Fibroblast of mammary gland (primary cell): Measurements from ENCODE around the gene NT5DC2.

ENCODE experiments used
- DNase-seq: peaks from one replicate; pipeline ENCODE4 v3.0.0-alpha.2; 2010; ENCODE audit warnings: low read depth
- H3K4me3 ChIP-seq: 2 replicates; pipeline ENCODE4 v1.5.1; 2011; ENCODE audit warnings: low read depth, mild to moderate bottlenecking, low read length, moderate library complexity; ENCODE audit not compliant: control insufficient read depth
- CTCF ChIP-seq: conservative IDR thresholded peaks from 2 replicates; pipeline ENCODE4 v1.5.1; 2011; ENCODE audit warnings: low read depth, low read length, inconsistent platforms; ENCODE audit not compliant: control insufficient read depth, insufficient read depth

The NT5DC2 gene

GRCh38 chr3:52561028-52561747, 27.5 kb upstream of the NT5DC2 start:
- no peak for DNase-seq
- H3K4me3 ChIP-seq, result no peak overlapping the region
- TF ChIP-seq CTCF, result no peak

GRCh38 chr3:52558436-52558835, 24.8 kb upstream of the NT5DC2 start:
- no peak overlapping the region for H3K4me3 ChIP-seq
- no peak for DNase-seq
- no peak for TF ChIP-seq CTCF

GRCh38 chr3:52557011-52557960, 23.6 kb upstream of the NT5DC2 start:
- TF ChIP-seq CTCF, result no peak
- no peak for DNase-seq
- no peak overlapping the region for H3K4me3 ChIP-seq

GRCh38 chr3:52555056-52555455, 21.4 kb upstream of the NT5DC2 start:
- TF ChIP-seq CTCF, result no peak
- H3K4me3 ChIP-seq, result no peak overlapping the region
- peak; percentile 62 for DNase-seq

DNA sequence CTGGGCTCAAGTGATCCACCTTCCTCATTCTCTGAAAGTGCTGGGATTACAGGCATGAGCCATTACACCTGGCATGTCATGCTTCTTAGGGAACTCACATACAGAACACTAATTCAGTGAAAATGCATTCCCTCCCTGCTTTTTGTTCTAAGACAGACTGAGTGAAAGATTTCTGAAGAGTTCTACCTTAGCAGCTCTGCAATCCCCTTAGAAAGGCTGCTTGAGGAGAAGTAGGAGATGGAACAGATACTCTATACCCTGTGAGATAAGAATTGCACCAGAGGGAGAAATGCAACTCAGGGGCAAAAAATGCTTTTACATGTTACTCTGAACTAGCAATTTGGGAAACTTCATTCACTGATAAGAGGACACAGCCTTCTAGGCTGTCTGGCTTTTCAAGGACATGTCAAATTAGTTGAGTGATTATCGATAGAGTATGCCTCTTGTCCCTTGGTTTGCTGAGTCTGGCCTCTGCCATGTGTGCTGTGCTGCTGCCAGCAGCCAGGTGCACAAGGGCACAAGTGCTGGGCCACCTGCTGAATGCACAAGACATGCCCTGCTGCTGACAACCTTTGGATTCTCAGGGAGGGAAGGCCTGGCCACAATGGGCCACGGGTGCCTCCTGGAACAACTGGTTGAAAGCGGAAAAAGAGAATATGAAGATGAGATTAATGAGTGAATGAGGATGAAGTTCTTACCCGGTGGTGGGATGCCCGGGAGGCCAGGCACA, 20.5 kb upstream of the NT5DC2 start:
- DNase-seq, result no peak
- TF ChIP-seq CTCF, result no peak
- H3K4me3 ChIP-seq, result no peak overlapping the region

DNA sequence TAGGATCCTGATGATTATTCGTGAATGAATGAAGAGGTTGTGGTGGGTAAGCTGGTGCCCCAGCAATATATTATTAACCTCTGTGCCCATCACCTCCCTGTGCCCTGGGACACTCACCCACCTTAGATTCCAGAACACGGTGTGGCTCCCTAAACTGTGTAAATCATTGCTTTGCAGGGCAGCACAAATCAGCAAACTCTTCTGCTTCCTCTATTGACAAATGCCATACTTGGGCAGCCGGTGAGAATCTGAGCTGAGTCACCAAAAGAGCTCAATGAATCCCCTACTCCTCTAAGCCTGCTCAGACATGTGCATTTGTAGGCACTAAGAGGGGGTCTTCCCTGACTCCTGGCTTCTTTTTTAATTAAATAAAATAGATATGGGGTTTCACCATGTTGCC, 18.4 kb upstream of the NT5DC2 start:
- TF ChIP-seq CTCF, result no peak
- no peak overlapping the region for H3K4me3 ChIP-seq
- DNase-seq, result no peak
